Measurements from ENCODE around the gene RTN4RL1. TPM values are rescaled to one million over a fixed set of nuclear protein-coding genes. Genes with fewer than 3 reads are reported as not detected.

The RTN4RL1 gene
- total and polyA plus RNA-seq, 2 of the 4 experiments (the other 2 are of a cell fraction), result under 0.01 to 0.03 TPM

DNA sequence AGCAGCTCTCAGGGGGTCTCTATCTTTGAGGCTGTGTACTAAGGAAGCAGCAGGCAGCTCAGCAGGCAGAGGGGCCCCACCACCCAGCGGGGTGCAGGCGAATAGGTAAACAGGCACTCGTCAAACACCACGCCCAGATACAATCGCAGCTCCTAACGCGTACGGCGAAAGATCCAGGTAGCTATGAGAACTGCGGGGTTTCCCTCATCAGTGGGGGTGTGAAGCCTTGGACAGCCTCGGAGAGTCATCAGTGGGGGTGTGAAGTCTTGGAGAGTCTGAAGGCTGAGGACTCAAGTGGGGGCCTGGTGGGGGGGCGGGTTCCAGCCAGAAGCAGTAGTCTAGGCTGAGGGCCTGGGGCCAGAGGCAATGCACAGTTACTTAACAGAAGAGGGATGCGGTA, 69.0 kb downstream of the RTN4RL1 start:
- Histone ChIP-seq H3K56ac (ENCODE audit: extremely low read depth, insufficient read depth, low read length) (no peak overlapping the region), H2BK120ac (ENCODE audit: low read depth, low read length) (no peak overlapping the region), H3K23ac (ENCODE audit: low read depth, low read length) (no peak overlapping the region), H3K18ac (ENCODE audit: low read depth, low read length) (no peak overlapping the region), H3K9me3 (ENCODE audit: control insufficient read depth, insufficient read depth, low read length) (no peaks in the 10 kb centered on the region), H3K4me3 (ENCODE audit: insufficient read depth, low read depth, low read length) (no peak overlapping the region), H2AK5ac (ENCODE audit: low read depth, low read length) (no peak overlapping the region), H3K36me3 (ENCODE audit: control insufficient read depth, insufficient read depth, low read length) (no peaks in the 10 kb centered on the region), H2BK20ac (ENCODE audit: low read depth, low read length) (no peak overlapping the region), H3K4me2 (ENCODE audit: low read depth, low read length) (no peak overlapping the region), H4K5ac (ENCODE audit: low read depth, low read length) (no peak overlapping the region), H3K9ac (ENCODE audit: low read depth, low read length) (no peak overlapping the region), H4K20me1 (ENCODE audit: insufficient read depth, low read length) (no peaks in the 10 kb centered on the region), H2BK15ac (ENCODE audit: low read depth, low read length) (no peak overlapping the region), H4K91ac (ENCODE audit: insufficient read depth, low read depth, low read length) (no peak overlapping the region), H4K8ac (ENCODE audit: low read depth in 2 of 2, low read length in 2 of 2) (no peak overlapping the region), H3K27ac (ENCODE audit: insufficient read depth, low read length) (no peak overlapping the region), H3K14ac (replicated peaks; ENCODE audit: low read depth, low read length) (no peak overlapping the region), H3K4ac (ENCODE audit: low read depth, low read length) (no peak overlapping the region), H2AFZ (replicated peaks; ENCODE audit: low read length, poor library complexity) (no peak overlapping the region), H3K27me3 (ENCODE audit: control insufficient read depth, insufficient read depth, low read length) (peaks cover 8% of the 10 kb centered on the region), H3K79me1 (ENCODE audit: low read depth in 1 of 2, low read length in 2 of 2) (no peaks in the 10 kb centered on the region), H2AK9ac (replicated peaks; ENCODE audit: low read depth, low read length, poor library complexity) (no peak overlapping the region), H2BK5ac (ENCODE audit: low read depth, low read length, poor library complexity, severe bottlenecking) (no peak overlapping the region), H3K9me1 (ENCODE audit: insufficient read depth, low read length) (no peaks in the 10 kb centered on the region), H3K4me1 (ENCODE audit: control insufficient read depth, insufficient read depth, low read length) (peaks cover 4% of the 10 kb centered on the region; the same call in 1 of the 2 replicates)
- no peak for DNase-seq
- intact Hi-C loops (cut with micrococcal nuclease) (no loop called here), in situ Hi-C loops (cut with MboI; ENCODE audit: low sequenced_read_pairs) (no loop called here), dilution Hi-C loops (cut with HindIII; ENCODE audit: low sequenced_read_pairs, unreplicated experiment) (no loop called here)
- ATAC-seq (ENCODE audit: low read depth), result no peak
- BruUV-seq (replicated peaks), result no TSS peak
- WGBS, 2 experiments (ENCODE audit: extremely low coverage in 2 of 2, insufficient read length in 1 of 2), result 38% methylated on average over 2 of the region's 13 CpGs; no CpG with 5 or more reads in 1 of the 2 experiments
- ChIA-PET CTCF (no interaction called here), POLR2A (ENCODE audit: unreplicated experiment) (no interaction called here)
- TF ChIP-seq BHLHE40 (IDR thresholded peaks at IDR 0.05; ENCODE audit: low read depth, low read length), result no peak
- no peak for TF ChIP-seq MXI1 (IDR thresholded peaks at IDR 0.05; ENCODE audit: borderline replicate concordance, low read depth, low read length)
- no peak for TF ChIP-seq RAD21 (IDR thresholded peaks at IDR 0.05; ENCODE audit: low read length)
- TF ChIP-seq FOS (IDR thresholded peaks at IDR 0.05; ENCODE audit: low read depth, low read length), result no peak
- TF ChIP-seq RCOR1 (IDR thresholded peaks at IDR 0.05; ENCODE audit: insufficient replicate concordance, low read length), result no peak
- TF ChIP-seq, protein P1, sequence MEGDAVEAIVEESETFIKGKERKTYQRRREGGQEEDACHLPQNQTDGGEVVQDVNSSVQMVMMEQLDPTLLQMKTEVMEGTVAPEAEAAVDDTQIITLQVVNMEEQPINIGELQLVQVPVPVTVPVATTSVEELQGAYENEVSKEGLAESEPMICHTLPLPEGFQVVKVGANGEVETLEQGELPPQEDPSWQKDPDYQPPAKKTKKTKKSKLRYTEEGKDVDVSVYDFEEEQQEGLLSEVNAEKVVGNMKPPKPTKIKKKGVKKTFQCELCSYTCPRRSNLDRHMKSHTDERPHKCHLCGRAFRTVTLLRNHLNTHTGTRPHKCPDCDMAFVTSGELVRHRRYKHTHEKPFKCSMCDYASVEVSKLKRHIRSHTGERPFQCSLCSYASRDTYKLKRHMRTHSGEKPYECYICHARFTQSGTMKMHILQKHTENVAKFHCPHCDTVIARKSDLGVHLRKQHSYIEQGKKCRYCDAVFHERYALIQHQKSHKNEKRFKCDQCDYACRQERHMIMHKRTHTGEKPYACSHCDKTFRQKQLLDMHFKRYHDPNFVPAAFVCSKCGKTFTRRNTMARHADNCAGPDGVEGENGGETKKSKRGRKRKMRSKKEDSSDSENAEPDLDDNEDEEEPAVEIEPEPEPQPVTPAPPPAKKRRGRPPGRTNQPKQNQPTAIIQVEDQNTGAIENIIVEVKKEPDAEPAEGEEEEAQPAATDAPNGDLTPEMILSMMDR (conservative IDR thresholded peaks at IDR 0.05; ENCODE audit: low read depth, low read length), result no peak
- no peak for TF ChIP-seq SMC3 (IDR thresholded peaks at IDR 0.05; ENCODE audit: low read depth, low read length)
- TF ChIP-seq MAZ (IDR thresholded peaks at IDR 0.05; ENCODE audit: borderline replicate concordance, low read depth, low read length), result no peak
- TF ChIP-seq, protein P2, sequence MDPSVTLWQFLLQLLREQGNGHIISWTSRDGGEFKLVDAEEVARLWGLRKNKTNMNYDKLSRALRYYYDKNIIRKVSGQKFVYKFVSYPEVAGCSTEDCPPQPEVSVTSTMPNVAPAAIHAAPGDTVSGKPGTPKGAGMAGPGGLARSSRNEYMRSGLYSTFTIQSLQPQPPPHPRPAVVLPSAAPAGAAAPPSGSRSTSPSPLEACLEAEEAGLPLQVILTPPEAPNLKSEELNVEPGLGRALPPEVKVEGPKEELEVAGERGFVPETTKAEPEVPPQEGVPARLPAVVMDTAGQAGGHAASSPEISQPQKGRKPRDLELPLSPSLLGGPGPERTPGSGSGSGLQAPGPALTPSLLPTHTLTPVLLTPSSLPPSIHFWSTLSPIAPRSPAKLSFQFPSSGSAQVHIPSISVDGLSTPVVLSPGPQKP (IDR thresholded peaks at IDR 0.05; ENCODE audit: borderline replicate concordance, low read depth, low read length), result no peak
- TF ChIP-seq NFE2L2 (IDR thresholded peaks at IDR 0.05; ENCODE audit: low read depth, low read length), result no peak
- TF ChIP-seq MAFK (IDR thresholded peaks at IDR 0.05; ENCODE audit: low read depth, low read length), result no peak
- no peak for TF ChIP-seq CEBPB (IDR thresholded peaks at IDR 0.05; ENCODE audit: low read depth, low read length)
- no peak for TF ChIP-seq CHD1 (IDR thresholded peaks at IDR 0.05; ENCODE audit: low read depth, low read length)
- TF ChIP-seq POLR2A (IDR thresholded peaks at IDR 0.05; ENCODE audit: low read depth, low read length), result no peak
- TF ChIP-seq RFX5 (IDR thresholded peaks at IDR 0.05; ENCODE audit: low read depth, low read length), result no peak
- TF ChIP-seq, protein P3, sequence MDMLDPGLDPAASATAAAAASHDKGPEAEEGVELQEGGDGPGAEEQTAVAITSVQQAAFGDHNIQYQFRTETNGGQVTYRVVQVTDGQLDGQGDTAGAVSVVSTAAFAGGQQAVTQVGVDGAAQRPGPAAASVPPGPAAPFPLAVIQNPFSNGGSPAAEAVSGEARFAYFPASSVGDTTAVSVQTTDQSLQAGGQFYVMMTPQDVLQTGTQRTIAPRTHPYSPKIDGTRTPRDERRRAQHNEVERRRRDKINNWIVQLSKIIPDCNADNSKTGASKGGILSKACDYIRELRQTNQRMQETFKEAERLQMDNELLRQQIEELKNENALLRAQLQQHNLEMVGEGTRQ (IDR thresholded peaks at IDR 0.05; ENCODE audit: low read depth, low read length), result no peak
